MM.1S (cell line): ENCODE results near the gene DAND5.

Source experiments
- EZH2 ChIP-seq: fragments of 300-600 bp; sonication (generic); optimal IDR thresholded peaks from 2 replicates; pipeline ENCODE3; 2017; ENCODE audit warnings: low read depth, mild to moderate bottlenecking, antibody characterized with exemption, low read length, mixed read lengths
- TF ChIP-seq, protein P1 (sequence below): fragments of 300-600 bp; sonication (generic); IDR thresholded peaks from 2 replicates; pipeline ENCODE4 v1.5.1; 2016; ENCODE audit warnings: antibody characterized with exemption, low read length, mixed read lengths

GRCh38 chr19:13015361-13016223, 46.2 kb downstream of the DAND5 start:
- TF ChIP-seq, protein P1, sequence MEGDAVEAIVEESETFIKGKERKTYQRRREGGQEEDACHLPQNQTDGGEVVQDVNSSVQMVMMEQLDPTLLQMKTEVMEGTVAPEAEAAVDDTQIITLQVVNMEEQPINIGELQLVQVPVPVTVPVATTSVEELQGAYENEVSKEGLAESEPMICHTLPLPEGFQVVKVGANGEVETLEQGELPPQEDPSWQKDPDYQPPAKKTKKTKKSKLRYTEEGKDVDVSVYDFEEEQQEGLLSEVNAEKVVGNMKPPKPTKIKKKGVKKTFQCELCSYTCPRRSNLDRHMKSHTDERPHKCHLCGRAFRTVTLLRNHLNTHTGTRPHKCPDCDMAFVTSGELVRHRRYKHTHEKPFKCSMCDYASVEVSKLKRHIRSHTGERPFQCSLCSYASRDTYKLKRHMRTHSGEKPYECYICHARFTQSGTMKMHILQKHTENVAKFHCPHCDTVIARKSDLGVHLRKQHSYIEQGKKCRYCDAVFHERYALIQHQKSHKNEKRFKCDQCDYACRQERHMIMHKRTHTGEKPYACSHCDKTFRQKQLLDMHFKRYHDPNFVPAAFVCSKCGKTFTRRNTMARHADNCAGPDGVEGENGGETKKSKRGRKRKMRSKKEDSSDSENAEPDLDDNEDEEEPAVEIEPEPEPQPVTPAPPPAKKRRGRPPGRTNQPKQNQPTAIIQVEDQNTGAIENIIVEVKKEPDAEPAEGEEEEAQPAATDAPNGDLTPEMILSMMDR, result no peak
- TF ChIP-seq EZH2, result no peak
